ENCODE data around the gene WDR76.

WDR76 gene

DNA sequence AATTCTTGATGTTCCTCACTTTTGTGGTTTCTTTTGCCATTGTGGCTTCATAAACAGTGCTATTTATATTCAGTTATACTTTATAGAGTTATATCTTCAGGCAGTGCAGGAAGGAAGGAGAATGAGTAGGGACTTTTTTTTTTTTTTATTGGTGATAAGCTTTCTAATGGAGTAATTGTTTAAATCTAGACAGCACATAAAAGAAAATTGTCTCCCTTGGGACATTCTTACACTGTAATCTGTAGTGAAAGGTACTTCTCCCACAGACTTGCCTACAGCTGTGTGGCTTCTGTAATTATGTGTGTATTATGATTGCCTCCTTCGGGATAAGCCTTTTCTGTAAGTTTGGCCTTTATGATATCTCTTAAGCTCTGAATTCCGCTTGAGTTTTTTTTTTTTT, 41.6 kb downstream of the WDR76 start:
- FAIRE-seq (no peak), DNase-seq (ENCODE audit: insufficient read length) (no peak)
- TF ChIP-seq POLR2A (IDR thresholded peaks at IDR 0.05; ENCODE audit: low read depth, low read length) = no peak
- TF ChIP-seq TAF1 (IDR thresholded peaks at IDR 0.05; ENCODE audit: borderline replicate concordance, low read depth, low read length) = no peak
- no peak for TF ChIP-seq POLR2AphosphoS5 (IDR thresholded peaks at IDR 0.05; ENCODE audit: low read depth, low read length)

DNA sequence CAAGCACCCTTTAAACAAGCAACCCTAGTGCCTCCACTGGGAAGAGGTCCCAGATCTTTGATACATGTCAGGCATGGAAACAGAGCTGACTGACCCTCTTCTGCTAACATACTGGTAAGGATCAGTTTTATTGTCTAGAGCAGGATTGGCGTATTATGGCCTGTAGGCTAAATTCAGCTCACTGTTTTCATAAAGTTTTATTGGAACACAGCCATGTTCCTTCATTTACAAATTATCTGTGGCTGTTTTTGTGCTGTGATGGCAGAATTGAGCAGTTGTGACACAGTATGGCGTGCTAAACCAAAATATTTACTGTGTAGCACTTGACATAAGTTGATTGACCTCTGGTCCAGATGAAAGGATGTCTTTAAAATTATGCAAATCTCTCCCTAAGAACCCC, 45.0 kb downstream of the WDR76 start:
- FAIRE-seq (no peak), DNase-seq (ENCODE audit: insufficient read length) (no peak)
- TF ChIP-seq POLR2AphosphoS5 (IDR thresholded peaks at IDR 0.05; ENCODE audit: low read depth, low read length) (no peak), TAF1 (IDR thresholded peaks at IDR 0.05; ENCODE audit: borderline replicate concordance, low read depth, low read length) (no peak), POLR2A (IDR thresholded peaks at IDR 0.05; ENCODE audit: low read depth, low read length) (no peak)

DNA sequence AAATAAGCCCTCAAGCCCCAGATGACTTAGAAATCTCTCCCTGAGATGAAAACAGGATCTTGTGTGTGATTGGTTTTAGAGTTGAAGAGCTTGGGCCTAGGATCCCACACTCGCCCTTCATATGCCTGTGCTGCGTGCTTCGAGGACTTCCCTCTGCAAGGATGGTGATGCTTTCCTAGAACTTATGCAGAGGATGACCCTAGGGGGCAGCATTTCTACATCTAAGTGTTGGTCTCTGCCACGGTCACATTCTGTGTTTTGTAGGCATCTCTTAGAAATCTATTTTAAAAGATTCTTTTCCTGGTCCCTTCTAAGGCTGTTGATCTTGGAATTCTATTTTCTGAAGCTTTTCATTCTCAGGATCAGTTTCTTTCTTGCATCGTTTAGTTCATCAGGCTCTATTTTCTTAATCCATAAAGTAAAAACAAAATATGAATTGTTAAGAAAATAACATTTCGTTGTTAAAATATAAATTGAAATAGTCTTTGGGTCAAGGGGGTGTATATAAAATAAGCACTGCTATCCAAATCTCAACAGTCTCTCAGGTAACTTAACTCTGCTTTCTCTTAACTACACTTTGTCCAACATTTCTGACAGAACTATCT, 45.7 kb downstream of the WDR76 start:
- FAIRE-seq (peak; percentile 77), DNase-seq (ENCODE audit: insufficient read length) (no peak)

DNA sequence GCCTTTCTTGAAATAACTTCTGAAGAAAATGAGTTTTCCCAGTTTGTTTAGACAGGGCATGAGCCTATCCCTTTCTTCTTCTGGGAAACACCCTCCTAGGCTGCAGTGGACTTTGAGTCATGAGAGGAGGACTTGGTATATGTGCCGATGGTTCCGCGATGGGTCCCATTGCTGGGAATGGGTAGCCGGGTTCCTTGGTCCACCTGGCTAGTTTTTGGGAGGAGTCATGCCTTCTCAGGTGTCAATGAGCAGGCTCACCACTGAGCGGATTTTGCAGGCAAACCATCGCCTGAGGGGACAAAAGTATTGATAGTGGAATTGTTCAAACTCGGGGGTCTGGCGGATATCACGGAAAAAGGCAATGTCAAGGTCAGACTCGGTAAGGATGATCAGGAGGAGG, 46.8 kb downstream of the WDR76 start:
- no peak for FAIRE-seq
- TF ChIP-seq POLR2A (IDR thresholded peaks at IDR 0.05; ENCODE audit: low read depth, low read length) (no peak), POLR2AphosphoS5 (IDR thresholded peaks at IDR 0.05; ENCODE audit: low read depth, low read length) (no peak), TAF1 (IDR thresholded peaks at IDR 0.05; ENCODE audit: borderline replicate concordance, low read depth, low read length) (no peak)
- DNase-seq (ENCODE audit: insufficient read length) = no peak

More for the DNA sequence above, 45.7 kb downstream of the WDR76 start:
- TF ChIP-seq TAF1 (IDR thresholded peaks at IDR 0.05; ENCODE audit: borderline replicate concordance, low read depth, low read length) (no peak), POLR2AphosphoS5 (IDR thresholded peaks at IDR 0.05; ENCODE audit: low read depth, low read length) (no peak), POLR2A (IDR thresholded peaks at IDR 0.05; ENCODE audit: low read depth, low read length) (no peak)

DNA sequence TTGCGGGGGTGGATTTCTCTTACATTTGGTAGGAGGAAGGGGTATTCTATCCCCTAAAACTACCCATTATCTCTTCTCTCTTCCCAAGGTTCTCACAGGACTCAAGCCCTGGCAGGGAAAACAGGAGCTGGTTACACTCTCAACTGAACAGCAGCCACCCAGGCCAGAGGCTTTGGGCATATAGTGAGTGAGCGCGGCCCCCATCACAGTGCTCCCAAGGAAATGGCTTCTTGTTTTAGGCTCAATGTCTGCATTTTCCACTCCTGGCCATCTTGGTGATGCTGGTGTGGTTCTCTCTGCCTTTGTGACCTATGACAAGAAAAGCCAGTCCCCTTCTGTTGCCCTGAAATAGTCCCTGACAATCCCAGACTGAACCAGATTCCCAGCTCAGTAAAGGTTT, 50.1 kb downstream of the WDR76 start:
- DNase-seq (ENCODE audit: insufficient read length) (no peak), FAIRE-seq (no peak)
- TF ChIP-seq POLR2A (IDR thresholded peaks at IDR 0.05; ENCODE audit: low read depth, low read length) (no peak), POLR2AphosphoS5 (IDR thresholded peaks at IDR 0.05; ENCODE audit: low read depth, low read length) (no peak), TAF1 (IDR thresholded peaks at IDR 0.05; ENCODE audit: borderline replicate concordance, low read depth, low read length) (no peak)

DNA sequence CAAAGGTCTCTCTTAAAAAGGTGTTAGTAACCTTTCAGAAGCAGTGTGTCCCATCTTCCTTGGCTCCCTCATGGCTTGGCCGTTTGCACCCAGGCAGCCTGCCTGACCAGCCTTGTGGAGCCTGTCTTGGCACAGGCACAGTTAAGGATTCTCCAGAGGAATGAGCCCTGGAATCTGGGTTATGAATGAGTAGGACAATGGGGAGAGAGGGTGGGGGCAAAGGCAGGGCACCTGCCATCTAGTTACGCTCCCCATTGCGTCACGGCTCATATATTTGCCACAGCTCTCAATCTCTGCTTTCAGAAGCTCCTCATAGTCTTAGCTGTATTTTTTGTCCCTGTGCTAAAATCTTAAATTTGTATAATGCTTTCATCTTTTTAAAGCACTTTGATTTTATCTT, 50.6 kb downstream of the WDR76 start:
- FAIRE-seq (no peak), DNase-seq (ENCODE audit: insufficient read length) (no peak)
- no peak for TF ChIP-seq POLR2A (IDR thresholded peaks at IDR 0.05; ENCODE audit: low read depth, low read length)
- no peak for TF ChIP-seq TAF1 (IDR thresholded peaks at IDR 0.05; ENCODE audit: borderline replicate concordance, low read depth, low read length)
- no peak for TF ChIP-seq POLR2AphosphoS5 (IDR thresholded peaks at IDR 0.05; ENCODE audit: low read depth, low read length)

DNA sequence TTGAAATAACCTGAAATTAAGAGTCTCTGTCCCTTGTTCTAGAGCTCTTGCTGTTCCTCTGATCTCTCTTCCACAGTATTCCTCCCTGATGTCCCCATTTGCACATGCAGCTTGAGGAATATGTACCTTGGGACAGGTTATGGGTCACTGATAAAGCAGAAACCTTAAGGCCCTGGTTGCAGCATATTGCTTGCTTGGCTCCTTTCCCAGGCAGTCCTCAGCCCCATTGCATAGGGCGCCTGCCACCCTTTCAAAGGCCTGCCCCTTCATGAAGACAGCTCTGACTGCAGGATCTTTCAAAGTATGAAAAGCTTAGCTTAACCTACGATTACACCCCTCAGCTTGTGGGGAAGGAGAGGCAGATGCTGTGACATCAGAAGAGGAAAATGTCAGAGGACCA, 51.6 kb downstream of the WDR76 start:
- FAIRE-seq (no peak), DNase-seq (ENCODE audit: insufficient read length) (no peak)
- no peak for TF ChIP-seq POLR2A (IDR thresholded peaks at IDR 0.05; ENCODE audit: low read depth, low read length)

DNA sequence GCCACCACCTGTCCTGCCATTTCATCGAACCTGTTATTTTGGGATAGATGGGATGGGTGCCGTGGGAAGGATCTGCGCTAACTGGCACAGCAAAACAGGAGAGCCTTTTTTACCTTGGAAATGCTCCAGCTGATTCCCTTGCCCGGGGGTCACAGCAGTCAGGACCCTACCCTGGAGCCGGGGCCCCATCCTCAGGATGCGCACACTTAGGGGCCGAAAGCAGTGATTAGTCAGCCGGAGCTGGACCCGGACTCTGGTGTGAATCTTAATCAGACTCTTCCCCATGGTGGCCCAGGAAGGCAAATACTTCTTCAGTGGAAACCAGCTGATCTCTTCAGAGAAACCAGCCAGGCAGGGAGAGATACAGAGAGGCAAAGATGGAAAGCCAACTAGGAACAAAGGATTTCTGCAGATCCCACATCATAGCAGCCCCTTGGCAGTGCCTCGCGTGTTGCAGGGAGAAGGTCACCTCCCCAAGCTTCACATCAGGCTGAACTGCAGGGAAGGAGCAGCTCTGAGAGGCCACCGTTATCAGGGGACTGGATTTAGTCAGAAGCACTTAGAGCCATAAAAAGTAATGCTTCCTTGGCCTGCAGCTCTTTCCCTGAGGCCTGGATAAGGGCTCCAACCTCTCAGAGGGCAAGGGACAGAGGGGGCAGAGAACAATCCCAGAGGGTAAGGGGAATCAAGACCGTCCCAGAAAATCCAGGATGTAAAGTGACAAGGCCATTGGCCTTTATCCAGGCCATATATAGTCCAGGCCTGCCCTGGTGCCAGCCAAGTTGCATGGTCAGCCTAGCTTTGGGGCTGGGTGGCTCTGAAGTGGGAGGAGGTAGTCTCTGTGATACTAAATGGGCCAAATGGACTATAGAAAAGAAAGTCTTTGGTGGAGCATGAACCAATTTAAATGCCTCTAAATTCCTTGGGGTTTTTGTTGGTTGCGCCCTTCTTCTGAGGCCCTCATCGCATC, 52.9 kb downstream of the WDR76 start:
- TF ChIP-seq POLR2AphosphoS5 (IDR thresholded peaks at IDR 0.05; ENCODE audit: low read depth, low read length) (no peak), POLR2A (IDR thresholded peaks at IDR 0.05; ENCODE audit: low read depth, low read length) (no peak), TAF1 (IDR thresholded peaks at IDR 0.05; ENCODE audit: borderline replicate concordance, low read depth, low read length) (no peak)
- FAIRE-seq (no peak), DNase-seq (ENCODE audit: insufficient read length) (no peak)

DNA sequence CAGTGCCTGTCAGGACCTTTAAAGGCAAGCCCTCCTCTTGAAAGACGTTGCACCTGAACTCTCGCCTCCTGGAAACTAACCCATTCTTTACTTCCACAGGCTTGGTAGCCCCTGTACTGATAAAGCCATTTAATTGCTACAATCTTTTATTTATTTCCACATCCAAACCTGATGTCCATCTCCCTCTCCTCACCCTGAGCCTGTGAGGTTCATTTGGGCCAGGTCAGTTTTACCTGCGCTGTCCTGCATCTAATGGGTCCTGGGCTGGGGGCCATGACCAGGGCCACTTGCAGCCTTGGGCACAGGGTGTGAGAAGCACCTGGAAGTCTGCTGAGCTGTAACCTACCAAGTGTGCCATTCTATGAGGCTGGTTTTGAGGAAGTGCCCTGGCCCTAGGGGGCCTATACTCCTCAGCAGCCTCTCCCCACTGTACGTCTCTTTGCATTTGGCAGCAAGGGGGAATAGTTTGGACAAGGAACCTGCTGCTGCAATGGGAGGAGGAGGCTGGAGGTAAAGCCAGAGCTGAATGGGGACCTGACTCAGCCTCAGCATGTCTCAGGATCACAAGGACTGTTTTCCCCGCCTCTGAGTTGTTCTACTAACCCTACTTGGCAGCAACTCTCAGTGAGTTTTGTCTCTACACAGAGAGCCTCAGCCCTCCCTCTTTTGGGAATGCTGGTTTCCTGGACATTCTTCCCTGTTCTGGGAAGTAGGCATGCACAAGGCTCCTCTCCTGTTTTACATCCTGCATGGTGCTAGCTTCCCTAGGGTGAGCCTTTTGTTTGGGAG, 53.8 kb downstream of the WDR76 start:
- DNase-seq (ENCODE audit: insufficient read length) (no peak), FAIRE-seq (no peak)
- TF ChIP-seq TAF1 (IDR thresholded peaks at IDR 0.05; ENCODE audit: borderline replicate concordance, low read depth, low read length) (no peak), POLR2A (IDR thresholded peaks at IDR 0.05; ENCODE audit: low read depth, low read length) (no peak), POLR2AphosphoS5 (IDR thresholded peaks at IDR 0.05; ENCODE audit: low read depth, low read length) (no peak)

DNA sequence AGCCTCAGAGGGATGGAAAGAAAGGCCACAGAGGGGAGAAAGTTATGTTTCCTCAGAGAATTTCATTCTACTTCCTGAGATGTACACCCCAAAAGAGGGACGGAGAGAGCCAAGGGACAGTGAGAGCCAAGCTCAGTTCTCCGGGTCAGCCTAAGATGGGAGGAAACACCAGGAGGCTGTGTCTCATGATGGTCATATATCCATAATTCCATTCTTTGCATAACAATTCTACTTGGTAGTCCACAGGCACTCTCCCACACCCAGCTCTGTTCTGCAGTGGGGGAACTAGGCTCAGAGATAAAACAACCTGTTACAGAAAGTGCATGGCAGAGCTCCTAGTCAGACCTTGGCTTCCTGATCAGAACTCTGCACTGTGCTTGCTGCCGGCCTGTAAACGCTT, 54.4 kb downstream of the WDR76 start:
- DNase-seq (ENCODE audit: insufficient read length) (no peak), FAIRE-seq (no peak)
- TF ChIP-seq POLR2AphosphoS5 (IDR thresholded peaks at IDR 0.05; ENCODE audit: low read depth, low read length) = peak; percentile 12; the same call in 1 of the 2 replicates
- TF ChIP-seq POLR2A (IDR thresholded peaks at IDR 0.05; ENCODE audit: low read depth, low read length) = no peak
- no peak for TF ChIP-seq TAF1 (IDR thresholded peaks at IDR 0.05; ENCODE audit: borderline replicate concordance, low read depth, low read length)

DNA sequence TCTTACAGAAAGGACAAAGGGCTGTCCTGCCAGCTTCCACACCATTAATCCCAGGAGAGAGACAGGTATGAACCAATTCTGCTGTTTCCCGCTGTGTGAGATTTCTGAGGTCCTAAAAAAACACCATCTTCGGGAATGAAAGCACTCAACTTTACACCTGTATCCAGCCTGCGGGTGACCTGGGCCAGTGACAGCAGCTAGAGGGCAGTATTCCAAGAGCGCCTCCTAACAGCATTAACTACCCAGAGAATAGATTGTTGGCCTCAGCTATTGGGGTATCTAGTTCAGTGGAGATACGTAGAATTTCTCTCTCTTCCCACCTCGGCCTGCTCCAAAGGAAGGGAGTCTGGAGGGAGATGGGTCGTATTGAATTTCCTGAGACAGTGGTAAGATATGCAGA, 55.1 kb downstream of the WDR76 start:
- DNase-seq (ENCODE audit: insufficient read length) (no peak), FAIRE-seq (no peak)
- TF ChIP-seq TAF1 (IDR thresholded peaks at IDR 0.05; ENCODE audit: borderline replicate concordance, low read depth, low read length) = no peak
- no peak for TF ChIP-seq POLR2A (IDR thresholded peaks at IDR 0.05; ENCODE audit: low read depth, low read length)
- no peak for TF ChIP-seq POLR2AphosphoS5 (IDR thresholded peaks at IDR 0.05; ENCODE audit: low read depth, low read length)
